GM06990 (cell line): ENCODE data around the gene ORC4.

Experiments used
- DNase-seq: peaks from one replicate; pipeline ENCODE4 v3.0.0-alpha.2; 2011; ENCODE audit not compliant: insufficient read length; ENCODE audit errors: extremely low read depth
- H3K27me3 ChIP-seq: replicated peaks from 2 replicates; pipeline ENCODE4 v1.6.0; 2011; ENCODE audit warnings: low read length; ENCODE audit not compliant: control insufficient read depth, insufficient read depth
- H3K36me3 ChIP-seq: 2 replicates; pipeline ENCODE4 v1.5.1; 2011; ENCODE audit warnings: low read length; ENCODE audit not compliant: control insufficient read depth, insufficient read depth
- H3K4me3 ChIP-seq: replicated peaks from 2 replicates; pipeline ENCODE4 v1.5.1; 2011; ENCODE audit warnings: low read depth, mild to moderate bottlenecking, control low read depth, low read length
- CTCF ChIP-seq: IDR thresholded peaks from 2 replicates; pipeline ENCODE4 v1.5.1; 2011; ENCODE audit warnings: low read length, control low read depth, mild to moderate bottlenecking, inconsistent platforms; ENCODE audit not compliant: insufficient read depth, poor library complexity, severe bottlenecking

The ORC4 gene

GRCh38 chr2:148026573-148026972 lies 6.0 kb upstream of the ORC4 start:
- Histone ChIP-seq H3K4me3 (no peak overlapping the region), H3K27me3 (no peaks in the 10 kb centered on the region), H3K36me3 (0 out of 2 replicates have a peak, but pooled peaks cover 1% of the 10 kb centered on the region)
- no peak for DNase-seq
- TF ChIP-seq CTCF, result no peak

GRCh38 chr2:148023861-148024260 lies 3.3 kb upstream of the ORC4 start:
- H3K36me3 ChIP-seq, result 0 out of 2 replicates have a peak, but pooled peaks cover 1% of the 10 kb centered on the region
- no peak overlapping the region; the same call in 1 of the 2 replicates for H3K4me3 ChIP-seq
- no peaks in the 10 kb centered on the region for H3K27me3 ChIP-seq
- no peak for TF ChIP-seq CTCF
- peak; percentile 30 for DNase-seq

- TF ChIP-seq CTCF, result no peak
- Histone ChIP-seq H3K27me3 (no peaks in the 10 kb centered on the region), H3K36me3 (0 out of 2 replicates have a peak, but pooled peaks cover 1% of the 10 kb centered on the region), H3K4me3 (peak overlapping the region; percentile 83)
- DNase-seq, result no peak
Measured at GRCh38 chr2:148022882-148023281, 2.3 kb upstream of the ORC4 start.

GRCh38 chr2:148022351-148022750 lies 1.8 kb upstream of the ORC4 start:
- no peak for DNase-seq
- TF ChIP-seq CTCF, result no peak
- H3K36me3 ChIP-seq, result 0 out of 2 replicates have a peak, but pooled peaks cover 1% of the 10 kb centered on the region
- H3K27me3 ChIP-seq, result no peaks in the 10 kb centered on the region
- H3K4me3 ChIP-seq, result peak overlapping the region; percentile 83

GRCh38 chr2:148021886-148022285 lies 1.3 kb upstream of the ORC4 start:
- Histone ChIP-seq H3K36me3 (0 out of 2 replicates have a peak, but pooled peaks cover 1% of the 10 kb centered on the region), H3K27me3 (no peaks in the 10 kb centered on the region), H3K4me3 (peak overlapping the region; percentile 83)
- TF ChIP-seq CTCF, result no peak
- no peak for DNase-seq
